GM23338 (cell line): ENCODE measurements around the gene C1RL. TPM values are rescaled to one million over a fixed set of nuclear protein-coding genes. Genes with fewer than 3 reads are reported as not detected.
A peak's percentile ranks its signal among the peaks of the same experiment; 100 is the strongest.

Experiments
- ATAC-seq: fragments of 200-7000 bp; cut with Tn5 transposase; 3 replicates; pipeline ENCODE4 v1.9.1; 2020
- DNase-seq: peaks from one replicate; pipeline ENCODE4 v3.0.0-alpha.2; 2015; ENCODE audit warnings: low spot score
- H2AFZ ChIP-seq: fragments of 200-600 bp; sonication (generic); 2 replicates; pipeline ENCODE4 v1.8.0; 2016; ENCODE audit warnings: antibody characterized with exemption, mild to moderate bottlenecking, moderate library complexity
- H3F3A ChIP-seq: fragments of 200-600 bp; sonication (generic); replicated peaks from 2 replicates; pipeline ENCODE4 v1.8.0; 2017; ENCODE audit warnings: antibody characterized with exemption, mixed run types, low read depth
- H3K27ac ChIP-seq: fragments of 200-600 bp; sonication (generic); 2 replicates; pipeline ENCODE4 v1.6.1; 2016; ENCODE audit warnings: low read depth
- H3K27me3 ChIP-seq: fragments of 200-600 bp; sonication (generic); 2 replicates; pipeline ENCODE4 v1.8.0; 2016; ENCODE audit warnings: mild to moderate bottlenecking, mixed run types, moderate library complexity; ENCODE audit not compliant: insufficient read depth
- H3K36me3 ChIP-seq: fragments of 200-600 bp; sonication (generic); 2 replicates; pipeline ENCODE4 v1.8.0; 2016; ENCODE audit warnings: mild to moderate bottlenecking; ENCODE audit not compliant: insufficient read depth
- H3K4me1 ChIP-seq: fragments of 200-600 bp; sonication (generic); 2 replicates; pipeline ENCODE4 v1.8.0; 2016; ENCODE audit warnings: mild to moderate bottlenecking, moderate library complexity; ENCODE audit not compliant: insufficient read depth
- H3K4me2 ChIP-seq: fragments of 200-600 bp; sonication (generic); 2 replicates; pipeline ENCODE4 v1.7.1; 2017; ENCODE audit warnings: mixed run types
- H3K4me3 ChIP-seq: fragments of 200-600 bp; sonication (generic); 2 replicates; pipeline ENCODE4 v1.6.1; 2016; ENCODE audit warnings: mixed run types
- H3K79me2 ChIP-seq: fragments of 200-600 bp; sonication (generic); replicated peaks from 2 replicates; pipeline ENCODE4 v1.8.0; 2017; ENCODE audit warnings: mild to moderate bottlenecking; ENCODE audit not compliant: insufficient read depth
- H3K9me2 ChIP-seq: fragments of 200-600 bp; sonication (generic); 2 replicates; pipeline ENCODE4 v1.8.0; 2017; ENCODE audit not compliant: insufficient read depth
- H4K20me1 ChIP-seq: fragments of 200-600 bp; sonication (generic); replicated peaks from 2 replicates; pipeline ENCODE4 v1.8.0; 2017; ENCODE audit warnings: mild to moderate bottlenecking; ENCODE audit not compliant: insufficient read depth
- H3K27ac Mint-ChIP-seq: 2 replicates; pipeline ENCODE4 v1.8.0; 2020; ENCODE audit warnings: inconsistent platforms, mild to moderate bottlenecking, moderate library complexity, mixed read lengths
- H3K27me3 Mint-ChIP-seq: 3 replicates; pipeline ENCODE4 v1.8.0; 2022; ENCODE audit warnings: low read depth, mild to moderate bottlenecking, moderate library complexity, mixed read lengths, inconsistent platforms; ENCODE audit not compliant: insufficient read depth, poor library complexity
- H3K36me3 Mint-ChIP-seq: 3 replicates; pipeline ENCODE4 v1.8.0; 2021; ENCODE audit warnings: low read depth, mild to moderate bottlenecking, inconsistent platforms, moderate library complexity, mixed read lengths
- H3K4me1 Mint-ChIP-seq: 3 replicates; pipeline ENCODE4 v1.8.0; 2020; ENCODE audit warnings: mild to moderate bottlenecking, inconsistent platforms, mixed read lengths
- H3K4me3 Mint-ChIP-seq: 3 replicates; pipeline ENCODE4 v1.8.0; 2021; ENCODE audit warnings: moderate library complexity, mild to moderate bottlenecking, inconsistent platforms, mixed read lengths
- H3K9me3 Mint-ChIP-seq: 3 replicates; pipeline ENCODE4 v1.8.0; 2020; ENCODE audit warnings: moderate library complexity, mild to moderate bottlenecking, inconsistent platforms, mixed read lengths
- CREB1 ChIP-seq: fragments of 250-450 bp; sonication (Bioruptor Pico); IDR thresholded peaks from 2 replicates; pipeline ENCODE4 v1.5.0; 2020; ENCODE audit warnings: low read depth, mild to moderate bottlenecking, moderate library complexity
- EZH2 ChIP-seq: fragments of 200-600 bp; sonication (generic); IDR thresholded peaks from one replicate; pipeline ENCODE4 v1.8.0; 2017; ENCODE audit warnings: antibody characterized with exemption, mild to moderate bottlenecking, low read depth; ENCODE audit not compliant: unreplicated experiment
- EZH2phosphoT487 ChIP-seq: fragments of 200-600 bp; sonication (generic); IDR thresholded peaks from one replicate; pipeline ENCODE4 v1.8.1; 2018; ENCODE audit warnings: antibody characterized with exemption; ENCODE audit not compliant: unreplicated experiment
- JUNB ChIP-seq: IDR thresholded peaks from one replicate; pipeline ENCODE4 v1.6.1; 2016; ENCODE audit warnings: antibody characterized with exemption; ENCODE audit not compliant: unreplicated experiment
- NANOG ChIP-seq: IDR thresholded peaks from 2 replicates; pipeline ENCODE4 v1.6.1; 2016; ENCODE audit warnings: antibody characterized with exemption, borderline replicate concordance
- POLR2AphosphoS5 ChIP-seq: IDR thresholded peaks from 2 replicates; pipeline ENCODE4 v1.6.1; 2016; ENCODE audit warnings: antibody characterized with exemption, low read depth
- STAT1 ChIP-seq: IDR thresholded peaks from one replicate; pipeline ENCODE4 v1.6.1; 2016; ENCODE audit warnings: antibody characterized with exemption; ENCODE audit not compliant: unreplicated experiment
- ZNF331 ChIP-seq: fragments of 250-450 bp; sonication (Bioruptor Pico); IDR thresholded peaks from 2 replicates; pipeline ENCODE4 v1.5.0; 2020; ENCODE audit warnings: low read depth, mild to moderate bottlenecking, moderate library complexity
- polyA plus RNA-seq: library from polyadenylated mRNA; unstranded; fragments of >200 nt; fragmentation: Nextera tagmentation; extraction: Ambion mirVana; gene quantifications from 2 replicates; pipeline ENCODE4 v1.2.1, GENCODE V29; 2016
- total RNA-seq: library from RNA; depleted of rRNA; stranded (reverse); fragments of >200 nt; shearing (Covaris generic); gene quantifications from 2 replicates; pipeline ENCODE4 v1.2.3, GENCODE V29; 2014
- TF ChIP-seq, protein P1 (sequence below): IDR thresholded peaks from one replicate; pipeline ENCODE4 v1.6.1; 2018; ENCODE audit warnings: antibody characterized with exemption; ENCODE audit not compliant: unreplicated experiment
- TF ChIP-seq, protein P2 (sequence below): IDR thresholded peaks from 2 replicates; pipeline ENCODE4 v1.6.1; 2016; ENCODE audit warnings: antibody characterized with exemption
- TF ChIP-seq, protein P3 (sequence below), 2 experiments: fragments of 200-600 bp in 1 of 2; sonication (generic) in 1 of 2; conservative IDR thresholded peaks; 2 replicates each; pipeline versions ENCODE4 v1.5.1 to v1.6.1; 2016 to 2017; ENCODE audit warnings: antibody characterized with exemption in 2 of 2, low read depth in 2 of 2, mild to moderate bottlenecking in 2 of 2, moderate library complexity in 1 of 2

The C1RL gene
- total and polyA plus RNA-seq, 2 experiments from 2014 or later = 7.3 to 8.8 TPM

DNA sequence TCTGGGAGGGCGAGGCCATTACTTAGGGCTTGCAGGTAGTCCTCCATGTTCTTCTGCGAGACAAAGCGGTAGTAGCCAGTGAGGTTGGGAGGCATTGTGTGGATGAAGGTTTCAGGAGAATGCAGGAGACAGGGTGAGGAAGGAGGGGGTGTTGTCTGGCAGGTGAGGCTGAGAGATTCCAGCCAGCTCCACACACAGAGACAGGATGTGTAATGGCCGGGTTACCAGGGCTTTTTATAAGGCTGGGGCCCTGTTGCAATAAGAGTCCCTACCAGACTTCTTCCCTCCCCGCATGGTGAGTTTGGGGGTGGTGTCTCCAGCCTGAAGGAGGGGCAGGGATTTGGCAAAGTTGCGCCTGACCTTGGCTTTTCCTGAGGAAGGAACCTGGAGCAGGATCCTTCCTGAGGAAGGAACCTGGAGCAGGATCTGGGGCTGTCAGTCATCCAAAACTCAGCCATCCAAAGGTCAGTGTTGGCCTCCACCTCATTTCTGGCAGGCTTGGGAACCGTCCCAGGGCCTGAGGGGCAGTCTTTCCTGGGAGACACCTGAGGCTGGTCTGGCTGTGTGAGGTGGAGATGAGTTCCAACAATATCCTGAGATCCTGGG is 19.8 kb upstream of the C1RL start, which contains the start of gene RBP5 (continued):
- TF ChIP-seq, protein P1, sequence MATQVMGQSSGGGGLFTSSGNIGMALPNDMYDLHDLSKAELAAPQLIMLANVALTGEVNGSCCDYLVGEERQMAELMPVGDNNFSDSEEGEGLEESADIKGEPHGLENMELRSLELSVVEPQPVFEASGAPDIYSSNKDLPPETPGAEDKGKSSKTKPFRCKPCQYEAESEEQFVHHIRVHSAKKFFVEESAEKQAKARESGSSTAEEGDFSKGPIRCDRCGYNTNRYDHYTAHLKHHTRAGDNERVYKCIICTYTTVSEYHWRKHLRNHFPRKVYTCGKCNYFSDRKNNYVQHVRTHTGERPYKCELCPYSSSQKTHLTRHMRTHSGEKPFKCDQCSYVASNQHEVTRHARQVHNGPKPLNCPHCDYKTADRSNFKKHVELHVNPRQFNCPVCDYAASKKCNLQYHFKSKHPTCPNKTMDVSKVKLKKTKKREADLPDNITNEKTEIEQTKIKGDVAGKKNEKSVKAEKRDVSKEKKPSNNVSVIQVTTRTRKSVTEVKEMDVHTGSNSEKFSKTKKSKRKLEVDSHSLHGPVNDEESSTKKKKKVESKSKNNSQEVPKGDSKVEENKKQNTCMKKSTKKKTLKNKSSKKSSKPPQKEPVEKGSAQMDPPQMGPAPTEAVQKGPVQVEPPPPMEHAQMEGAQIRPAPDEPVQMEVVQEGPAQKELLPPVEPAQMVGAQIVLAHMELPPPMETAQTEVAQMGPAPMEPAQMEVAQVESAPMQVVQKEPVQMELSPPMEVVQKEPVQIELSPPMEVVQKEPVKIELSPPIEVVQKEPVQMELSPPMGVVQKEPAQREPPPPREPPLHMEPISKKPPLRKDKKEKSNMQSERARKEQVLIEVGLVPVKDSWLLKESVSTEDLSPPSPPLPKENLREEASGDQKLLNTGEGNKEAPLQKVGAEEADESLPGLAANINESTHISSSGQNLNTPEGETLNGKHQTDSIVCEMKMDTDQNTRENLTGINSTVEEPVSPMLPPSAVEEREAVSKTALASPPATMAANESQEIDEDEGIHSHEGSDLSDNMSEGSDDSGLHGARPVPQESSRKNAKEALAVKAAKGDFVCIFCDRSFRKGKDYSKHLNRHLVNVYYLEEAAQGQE = no peak
- TF ChIP-seq, protein P2, sequence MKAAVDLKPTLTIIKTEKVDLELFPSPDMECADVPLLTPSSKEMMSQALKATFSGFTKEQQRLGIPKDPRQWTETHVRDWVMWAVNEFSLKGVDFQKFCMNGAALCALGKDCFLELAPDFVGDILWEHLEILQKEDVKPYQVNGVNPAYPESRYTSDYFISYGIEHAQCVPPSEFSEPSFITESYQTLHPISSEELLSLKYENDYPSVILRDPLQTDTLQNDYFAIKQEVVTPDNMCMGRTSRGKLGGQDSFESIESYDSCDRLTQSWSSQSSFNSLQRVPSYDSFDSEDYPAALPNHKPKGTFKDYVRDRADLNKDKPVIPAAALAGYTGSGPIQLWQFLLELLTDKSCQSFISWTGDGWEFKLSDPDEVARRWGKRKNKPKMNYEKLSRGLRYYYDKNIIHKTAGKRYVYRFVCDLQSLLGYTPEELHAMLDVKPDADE = no peak
- no peak for TF ChIP-seq POLR2AphosphoS5

DNA sequence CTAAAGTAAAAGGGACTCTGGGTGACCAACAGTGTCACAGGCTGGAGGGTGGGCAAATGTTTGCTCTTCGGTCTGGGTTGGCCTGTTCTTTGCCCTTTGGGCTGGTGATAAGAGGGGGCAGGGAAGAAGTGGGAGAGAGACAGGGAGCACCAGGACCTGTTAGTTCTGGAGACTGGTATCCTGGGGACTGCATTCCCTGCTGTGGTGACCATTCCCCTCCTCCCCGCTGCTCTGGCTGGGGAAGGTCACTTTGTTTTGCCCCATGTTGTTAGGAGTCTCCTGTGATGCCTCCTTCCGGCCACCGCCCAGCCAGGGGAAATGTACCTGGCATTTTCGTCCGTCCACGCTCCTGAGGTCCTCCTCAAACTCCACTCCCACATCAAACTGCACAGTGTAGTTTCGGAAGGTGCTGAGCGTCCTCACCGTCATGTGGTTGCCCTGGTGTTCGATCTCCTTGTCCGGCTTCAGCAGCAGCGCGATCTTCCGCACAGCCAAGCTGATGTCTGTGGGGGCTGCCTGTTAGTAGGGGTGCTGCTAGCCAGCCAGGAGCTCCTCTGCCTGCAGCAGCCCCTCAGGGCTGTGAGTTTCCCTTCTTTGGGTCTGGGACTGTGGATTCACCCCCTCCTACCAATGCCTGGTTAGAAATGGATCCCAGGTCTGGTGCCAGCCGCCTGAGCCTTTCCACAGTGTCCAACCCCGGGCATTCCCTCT is 19.1 kb upstream of the C1RL start:
- H3K27me3 Mint-ChIP-seq = peaks cover 17% of the 10 kb centered on the region
- H2AFZ ChIP-seq = no peak overlapping the region
- H3F3A ChIP-seq = 0 out of 2 replicates have a peak, but pooled peaks cover 4% of the 10 kb centered on the region
- ATAC-seq (no peak), DNase-seq (no peak)
- 0 out of 2 replicates have a peak, but pooled peaks cover 5% of the 10 kb centered on the region for H3K9me2 ChIP-seq
- H3K27me3 ChIP-seq = no peaks in the 10 kb centered on the region
- no peak overlapping the region for H3K27ac ChIP-seq
- H3K4me3 ChIP-seq = 0 out of 2 replicates have a peak overlapping the region, but pooled peaks have one; percentile 97
- peak overlapping the region; percentile 100 for H3K4me2 ChIP-seq
- peak overlapping the region; percentile 88 for H3K4me3 Mint-ChIP-seq
- H3K4me1 Mint-ChIP-seq = peaks cover 38% of the 10 kb centered on the region
- no peaks in the 10 kb centered on the region for H3K79me2 ChIP-seq
- no peaks in the 10 kb centered on the region for H3K36me3 ChIP-seq
- peaks cover 16% of the 10 kb centered on the region for H3K4me1 ChIP-seq
- H3K9me3 Mint-ChIP-seq = no peaks in the 10 kb centered on the region; the same call in 2 of the 3 replicates
- H4K20me1 ChIP-seq = no peaks in the 10 kb centered on the region; the same call in 1 of the 2 replicates
- H3K36me3 Mint-ChIP-seq = no peaks in the 10 kb centered on the region; the same call in 2 of the 3 replicates
- no peak overlapping the region for H3K27ac Mint-ChIP-seq
- TF ChIP-seq STAT1 (no peak), ZNF331 (no peak), POLR2AphosphoS5 (no peak), CREB1 (no peak), EZH2phosphoT487 (no peak), EZH2 (no peak), NANOG (no peak), JUNB (no peak)
- TF ChIP-seq, protein P3, sequence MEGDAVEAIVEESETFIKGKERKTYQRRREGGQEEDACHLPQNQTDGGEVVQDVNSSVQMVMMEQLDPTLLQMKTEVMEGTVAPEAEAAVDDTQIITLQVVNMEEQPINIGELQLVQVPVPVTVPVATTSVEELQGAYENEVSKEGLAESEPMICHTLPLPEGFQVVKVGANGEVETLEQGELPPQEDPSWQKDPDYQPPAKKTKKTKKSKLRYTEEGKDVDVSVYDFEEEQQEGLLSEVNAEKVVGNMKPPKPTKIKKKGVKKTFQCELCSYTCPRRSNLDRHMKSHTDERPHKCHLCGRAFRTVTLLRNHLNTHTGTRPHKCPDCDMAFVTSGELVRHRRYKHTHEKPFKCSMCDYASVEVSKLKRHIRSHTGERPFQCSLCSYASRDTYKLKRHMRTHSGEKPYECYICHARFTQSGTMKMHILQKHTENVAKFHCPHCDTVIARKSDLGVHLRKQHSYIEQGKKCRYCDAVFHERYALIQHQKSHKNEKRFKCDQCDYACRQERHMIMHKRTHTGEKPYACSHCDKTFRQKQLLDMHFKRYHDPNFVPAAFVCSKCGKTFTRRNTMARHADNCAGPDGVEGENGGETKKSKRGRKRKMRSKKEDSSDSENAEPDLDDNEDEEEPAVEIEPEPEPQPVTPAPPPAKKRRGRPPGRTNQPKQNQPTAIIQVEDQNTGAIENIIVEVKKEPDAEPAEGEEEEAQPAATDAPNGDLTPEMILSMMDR (conservative IDR thresholded peaks at IDR 0.05; ENCODE audit: low read depth in 2 of 2) = no peak
- TF ChIP-seq, protein P1 = no peak
- TF ChIP-seq, protein P2 = no peak
